CD4-positive, alpha-beta memory T cell (primary cell): ENCODE measurements around the gene PLXNA4. TPM values are rescaled to one million over a fixed set of nuclear protein-coding genes. Genes with fewer than 3 reads are reported as not detected.

Experiments used
- CTCF ChIA-PET: fragments of 350-600 bp; sonication (Branson Sonifier 250); formaldehyde crosslinking; loops from one replicate; lab custom pipeline; 2021; ENCODE audit warnings: inconsistent platforms; ENCODE audit not compliant: partially characterized antibody; lab: Charles Lee
- POLR2A ChIA-PET: fragments of 350-600 bp; sonication (Branson Sonifier 250); formaldehyde crosslinking; loops from one replicate; lab custom pipeline; 2021; ENCODE audit not compliant: partially characterized antibody; lab: Charles Lee
- DNase-seq, 5 donors: peaks; one replicate each; pipeline versions ENCODE4 v3.0.0 to v3.0.0-alpha.2; 2020 to 2022; ENCODE audit warnings: mixed read lengths in 1 of 5
- H3K27ac ChIP-seq: one replicate; pipeline ENCODE4 v1.7.0; 2013; ENCODE audit warnings: low read depth, low read length
- H3K27me3 ChIP-seq: 2 replicates; pipeline ENCODE4 v1.7.0; 2013; ENCODE audit warnings: mild to moderate bottlenecking, low read length, moderate library complexity; ENCODE audit not compliant: insufficient read depth
- H3K36me3 ChIP-seq: 2 replicates; pipeline ENCODE4 v1.7.0; 2013; ENCODE audit warnings: mild to moderate bottlenecking, low read length, moderate library complexity; ENCODE audit not compliant: insufficient read depth
- H3K4me1 ChIP-seq: 2 replicates; pipeline ENCODE4 v1.7.0; 2013; ENCODE audit warnings: mild to moderate bottlenecking, low read length, moderate library complexity; ENCODE audit not compliant: insufficient read depth
- H3K4me3 ChIP-seq, 2 donors: one replicate each; pipeline ENCODE4 v1.7.0; 2013; ENCODE audit warnings: low read length in 2 of 2, mild to moderate bottlenecking in 1 of 2
- H3K9me3 ChIP-seq, 2 donors: one replicate each; pipeline ENCODE4 v1.7.0; 2013; ENCODE audit warnings: low read length in 2 of 2, control low read depth in 1 of 2; ENCODE audit not compliant: control insufficient read depth in 1 of 2
- H3K27ac Mint-ChIP-seq, 7 donors: one replicate each; pipeline ENCODE4 v1.8.0; 2020 to 2021; ENCODE audit warnings: mixed read lengths in 7 of 7, mild to moderate bottlenecking in 6 of 7, inconsistent platforms in 3 of 7, moderate library complexity in 3 of 7
- H3K27me3 Mint-ChIP-seq, 2 donors: one replicate each; pipeline ENCODE4 v1.8.0; 2020 to 2021; ENCODE audit warnings: mixed read lengths in 2 of 2
- H3K36me3 Mint-ChIP-seq, 2 donors: one replicate each; pipeline ENCODE4 v1.8.0; 2020 to 2021; ENCODE audit warnings: mixed read lengths in 2 of 2, inconsistent platforms in 1 of 2, mild to moderate bottlenecking in 1 of 2
- H3K4me1 Mint-ChIP-seq, 4 donors: one replicate each; pipeline ENCODE4 v1.8.0; 2020 to 2021; ENCODE audit warnings: mixed read lengths in 4 of 4, mild to moderate bottlenecking in 1 of 4
- H3K4me3 Mint-ChIP-seq, 8 donors: one replicate each; pipeline ENCODE4 v1.8.0; 2020 to 2021; ENCODE audit warnings: mixed read lengths in 8 of 8, mild to moderate bottlenecking in 7 of 8, moderate library complexity in 6 of 8, inconsistent platforms in 3 of 8
- H3K9me3 Mint-ChIP-seq, 8 donors: one replicate each; pipeline ENCODE4 v1.8.0; 2020 to 2021; ENCODE audit warnings: mixed read lengths in 8 of 8, mild to moderate bottlenecking in 5 of 8, inconsistent platforms in 3 of 8, moderate library complexity in 1 of 8
- intact Hi-C: fragments of 100-400 bp; cut with micrococcal nuclease; formaldehyde crosslinking; loops from one replicate; pipeline ENCODE4 v1.15.1; 2023
- polyA plus RNA-seq, 2 donors: library from polyadenylated mRNA; unstranded; fragments of 300-500 nt; fragmentation: Illumina TruSeq; gene quantifications; one replicate each; pipeline ENCODE4 v1.2.3, GENCODE V29; 2021
- total RNA-seq, 2 experiments: library from RNA; stranded (reverse); gene quantifications; one replicate each; pipeline ENCODE4 v1.2.3, GENCODE V29; 2021

PLXNA4 gene
- total and polyA plus RNA-seq, 4 experiments from 2014 or later = 0.06 to 0.94 (median 0.58) TPM

- Histone ChIP-seq H3K4me3 (no peak overlapping the region), H3K27ac (no peak overlapping the region), H3K36me3 (no peaks in the 10 kb centered on the region), H3K27me3 (no peaks in the 10 kb centered on the region), H3K9me3 (no peaks in the 10 kb centered on the region), H3K4me1 (no peaks in the 10 kb centered on the region)
- H3K27me3 Mint-ChIP-seq = peaks cover 0 to 4% of the 10 kb centered on the region in 2 donors
- peaks cover 0 to 2% (median 0%) of the 10 kb centered on the region in 8 donors for H3K9me3 Mint-ChIP-seq
- DNase-seq = no peak
- intact Hi-C loops = no loop called here
- no peaks in the 10 kb centered on the region for H3K36me3 Mint-ChIP-seq
- H3K4me3 Mint-ChIP-seq = no peak overlapping the region
- POLR2A ChIA-PET = no interaction called here
- no peak overlapping the region for H3K27ac Mint-ChIP-seq
- no peaks in the 10 kb centered on the region for H3K4me1 Mint-ChIP-seq
- CTCF ChIA-PET = no interaction called here
These were observed 462.5 kb downstream of the PLXNA4 start for GRCh38 chr7:132113536-132114371.

GRCh38 chr7:132112657-132113056 lies 463.6 kb downstream of the PLXNA4 start:
- Mint-ChIP-seq H3K9me3 (peaks cover 0 to 2% (median 0%) of the 10 kb centered on the region in 8 donors), H3K36me3 (no peaks in the 10 kb centered on the region), H3K4me1 (no peaks in the 10 kb centered on the region), H3K27ac (no peak overlapping the region), H3K27me3 (peaks cover 0 to 2% of the 10 kb centered on the region in 2 donors), H3K4me3 (no peak overlapping the region)
- no peaks in the 10 kb centered on the region for H3K27me3 ChIP-seq
- intact Hi-C loops = no loop called here
- ChIA-PET CTCF (no interaction called here), POLR2A (no interaction called here)
- no peaks in the 10 kb centered on the region for H3K9me3 ChIP-seq
- no peaks in the 10 kb centered on the region for H3K36me3 ChIP-seq
- no peak overlapping the region for H3K4me3 ChIP-seq
- H3K4me1 ChIP-seq = no peaks in the 10 kb centered on the region
- DNase-seq = no peak
- no peak overlapping the region for H3K27ac ChIP-seq

DNA sequence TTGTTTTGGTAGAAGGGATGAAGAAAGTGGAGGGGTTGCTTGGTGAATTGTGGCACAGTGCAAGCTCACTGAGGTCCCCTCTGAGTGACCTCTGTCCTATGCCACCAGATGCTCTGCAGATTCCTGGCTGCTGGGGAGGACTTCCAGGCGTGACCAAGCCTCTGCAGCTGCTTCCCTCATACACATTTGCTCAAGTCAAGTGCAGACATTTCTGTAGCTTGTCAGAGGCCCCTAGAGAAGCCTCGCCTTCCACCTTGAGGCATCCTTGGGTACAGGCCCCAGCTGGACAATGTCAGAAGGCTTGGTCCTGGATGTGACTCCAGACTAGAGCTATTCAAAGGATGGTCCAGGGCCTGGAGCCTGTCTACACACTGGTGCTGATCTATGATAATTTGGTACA lies 464.2 kb downstream of the PLXNA4 start:
- Mint-ChIP-seq H3K4me3 (no peak overlapping the region), H3K36me3 (no peaks in the 10 kb centered on the region), H3K9me3 (peaks cover 0 to 2% (median 0%) of the 10 kb centered on the region in 8 donors), H3K4me1 (no peaks in the 10 kb centered on the region), H3K27ac (no peak overlapping the region), H3K27me3 (peaks cover 0 to 2% of the 10 kb centered on the region in 2 donors)
- ChIA-PET CTCF (no interaction called here), POLR2A (no interaction called here)
- Histone ChIP-seq H3K4me1 (no peaks in the 10 kb centered on the region), H3K4me3 (no peak overlapping the region), H3K9me3 (no peaks in the 10 kb centered on the region), H3K27ac (no peak overlapping the region), H3K27me3 (no peaks in the 10 kb centered on the region), H3K36me3 (no peaks in the 10 kb centered on the region)
- no peak for DNase-seq
- intact Hi-C loops = no loop called here

DNA sequence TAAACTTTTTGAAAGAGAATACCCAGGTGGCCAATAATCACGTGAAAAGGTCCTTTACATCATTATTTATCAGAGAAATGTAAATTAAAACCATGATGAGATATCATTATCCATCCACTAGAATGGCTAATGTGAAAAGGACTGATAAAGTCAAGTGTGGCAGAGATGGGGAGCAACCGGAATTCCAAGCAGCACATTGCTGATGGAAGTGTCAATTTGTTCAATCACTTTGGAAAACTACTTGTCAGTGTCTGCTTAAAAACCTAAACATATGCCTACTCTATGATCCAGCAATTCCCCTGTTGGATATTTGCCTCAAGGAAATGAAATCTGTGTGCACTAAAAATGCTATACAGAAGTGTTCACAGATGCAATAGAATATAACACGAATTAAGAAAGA lies 465.6 kb downstream of the PLXNA4 start:
- Histone ChIP-seq H3K36me3 (no peaks in the 10 kb centered on the region), H3K4me3 (no peak overlapping the region), H3K27me3 (no peaks in the 10 kb centered on the region), H3K9me3 (no peaks in the 10 kb centered on the region), H3K4me1 (no peaks in the 10 kb centered on the region), H3K27ac (no peak overlapping the region)
- ChIA-PET CTCF (no interaction called here), POLR2A (no interaction called here)
- Mint-ChIP-seq H3K4me3 (no peak overlapping the region), H3K4me1 (no peaks in the 10 kb centered on the region), H3K27ac (no peak overlapping the region), H3K9me3 (peaks cover 0 to 2% (median 0%) of the 10 kb centered on the region in 8 donors), H3K36me3 (no peaks in the 10 kb centered on the region), H3K27me3 (peaks cover 1 to 2% of the 10 kb centered on the region in 2 donors)
- no peak for DNase-seq
- intact Hi-C loops = no loop called here

DNA sequence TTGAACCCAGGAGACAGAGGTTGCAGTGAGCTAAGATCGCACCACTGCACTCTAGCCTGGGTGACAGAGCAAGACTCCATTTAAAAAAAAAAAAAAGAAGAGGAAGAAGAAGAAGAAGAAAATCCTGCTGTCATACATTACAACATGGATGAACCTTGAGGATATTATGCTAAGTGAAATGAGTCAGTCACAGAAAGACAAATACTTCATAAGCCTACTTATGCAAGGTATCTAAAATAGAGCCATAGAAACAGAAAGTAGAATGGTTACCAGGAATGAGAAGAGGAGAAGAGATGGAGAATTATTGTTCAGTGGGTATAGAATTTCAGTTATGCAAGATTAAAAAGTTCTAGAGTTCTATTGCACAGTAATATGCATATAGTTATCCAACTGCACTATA lies 466.5 kb downstream of the PLXNA4 start:
- no peaks in the 10 kb centered on the region for H3K9me3 ChIP-seq
- H3K4me3 Mint-ChIP-seq = no peak overlapping the region
- no peaks in the 10 kb centered on the region for H3K36me3 Mint-ChIP-seq
- no peaks in the 10 kb centered on the region for H3K4me1 Mint-ChIP-seq
- H3K27ac ChIP-seq = no peak overlapping the region
- intact Hi-C loops = no loop called here
- CTCF ChIA-PET = no interaction called here
- H3K27me3 ChIP-seq = no peaks in the 10 kb centered on the region
- no peaks in the 10 kb centered on the region for H3K4me1 ChIP-seq
- POLR2A ChIA-PET = no interaction called here
- H3K27ac Mint-ChIP-seq = no peak overlapping the region
- H3K9me3 Mint-ChIP-seq = peaks cover 0 to 2% (median 0%) of the 10 kb centered on the region in 8 donors
- peaks cover 1 to 2% of the 10 kb centered on the region in 2 donors for H3K27me3 Mint-ChIP-seq
- no peak overlapping the region for H3K4me3 ChIP-seq
- H3K36me3 ChIP-seq = no peaks in the 10 kb centered on the region
- DNase-seq = no peak

DNA sequence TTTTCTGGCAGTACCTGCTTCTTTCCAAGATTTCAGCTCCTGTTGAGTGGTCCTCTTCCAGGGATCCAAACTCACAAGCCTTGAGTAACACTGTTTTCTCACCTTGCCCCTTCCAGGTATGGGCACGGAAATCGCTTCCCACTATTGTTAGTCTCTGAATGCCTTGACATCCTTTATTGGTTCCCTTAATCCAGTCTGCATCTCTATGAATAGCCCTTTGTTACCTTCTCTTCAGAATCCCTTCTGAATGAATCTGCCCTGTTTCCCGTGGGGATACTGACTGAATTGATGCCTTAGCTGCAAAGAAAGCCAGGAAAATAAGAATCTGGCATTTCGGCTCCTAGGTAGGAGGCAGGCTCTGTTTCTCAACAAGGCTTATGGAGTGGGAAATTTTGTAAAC lies 467.7 kb downstream of the PLXNA4 start:
- ChIA-PET CTCF (no interaction called here), POLR2A (no interaction called here)
- DNase-seq = no peak
- no peaks in the 10 kb centered on the region for H3K36me3 Mint-ChIP-seq
- Histone ChIP-seq H3K4me1 (no peaks in the 10 kb centered on the region), H3K9me3 (no peaks in the 10 kb centered on the region), H3K27me3 (no peaks in the 10 kb centered on the region), H3K27ac (no peak overlapping the region), H3K4me3 (no peak overlapping the region), H3K36me3 (no peaks in the 10 kb centered on the region)
- no peak overlapping the region for H3K4me3 Mint-ChIP-seq
- H3K27ac Mint-ChIP-seq = no peak overlapping the region
- intact Hi-C loops = no loop called here
- H3K27me3 Mint-ChIP-seq = peaks cover 2 to 4% of the 10 kb centered on the region in 2 donors
- H3K9me3 Mint-ChIP-seq = peaks cover 0 to 2% (median 0%) of the 10 kb centered on the region in 8 donors
- no peaks in the 10 kb centered on the region for H3K4me1 Mint-ChIP-seq

- no peak overlapping the region for H3K4me3 ChIP-seq
- DNase-seq = no peak
- no peaks in the 10 kb centered on the region for H3K9me3 ChIP-seq
- H3K36me3 Mint-ChIP-seq = no peaks in the 10 kb centered on the region
- no peaks in the 10 kb centered on the region for H3K4me1 ChIP-seq
- POLR2A ChIA-PET = no interaction called here
- peaks cover 0 to 4% (median 0%) of the 10 kb centered on the region in 8 donors for H3K9me3 Mint-ChIP-seq
- no peak overlapping the region for H3K27ac ChIP-seq
- H3K27me3 Mint-ChIP-seq = peaks cover 3 to 4% of the 10 kb centered on the region in 2 donors
- no peaks in the 10 kb centered on the region for H3K36me3 ChIP-seq
- H3K27me3 ChIP-seq = no peaks in the 10 kb centered on the region
- H3K27ac Mint-ChIP-seq = no peak overlapping the region
- H3K4me3 Mint-ChIP-seq = no peak overlapping the region
- intact Hi-C loops = no loop called here
- H3K4me1 Mint-ChIP-seq = no peaks in the 10 kb centered on the region
- CTCF ChIA-PET = no interaction called here
These were observed 469.8 kb downstream of the PLXNA4 start for GRCh38 chr7:132106491-132106890.
